KOPT-K1 (cell line): ENCODE results near the gene CXorf49B.
"Not testable (repeated sequence)": the region's sequence is repeated elsewhere in the genome, so short reads cannot be mapped to it uniquely, and the experiment has no call there.

Experiments used
- H3K27ac ChIP-seq: fragments of 200-600 bp; sonication (generic); 2 replicates; pipeline ENCODE4 v1.5.1; 2016; ENCODE audit warnings: antibody characterized with exemption, mild to moderate bottlenecking, low read depth, low read length; ENCODE audit not compliant: poor library complexity, severe bottlenecking
- H3K36me3 ChIP-seq: fragments of 200-600 bp; sonication (generic); 2 replicates; pipeline ENCODE4 v1.5.1; 2017; ENCODE audit warnings: antibody characterized with exemption, mild to moderate bottlenecking, low read length, moderate library complexity; ENCODE audit not compliant: insufficient read depth
- H3K9me3 ChIP-seq: fragments of 200-600 bp; sonication (generic); 2 replicates; pipeline ENCODE4 v1.5.1; 2017; ENCODE audit warnings: antibody characterized with exemption, low read length, mild to moderate bottlenecking; ENCODE audit not compliant: insufficient read depth, poor library complexity, severe bottlenecking

Gene CXorf49B

DNA sequence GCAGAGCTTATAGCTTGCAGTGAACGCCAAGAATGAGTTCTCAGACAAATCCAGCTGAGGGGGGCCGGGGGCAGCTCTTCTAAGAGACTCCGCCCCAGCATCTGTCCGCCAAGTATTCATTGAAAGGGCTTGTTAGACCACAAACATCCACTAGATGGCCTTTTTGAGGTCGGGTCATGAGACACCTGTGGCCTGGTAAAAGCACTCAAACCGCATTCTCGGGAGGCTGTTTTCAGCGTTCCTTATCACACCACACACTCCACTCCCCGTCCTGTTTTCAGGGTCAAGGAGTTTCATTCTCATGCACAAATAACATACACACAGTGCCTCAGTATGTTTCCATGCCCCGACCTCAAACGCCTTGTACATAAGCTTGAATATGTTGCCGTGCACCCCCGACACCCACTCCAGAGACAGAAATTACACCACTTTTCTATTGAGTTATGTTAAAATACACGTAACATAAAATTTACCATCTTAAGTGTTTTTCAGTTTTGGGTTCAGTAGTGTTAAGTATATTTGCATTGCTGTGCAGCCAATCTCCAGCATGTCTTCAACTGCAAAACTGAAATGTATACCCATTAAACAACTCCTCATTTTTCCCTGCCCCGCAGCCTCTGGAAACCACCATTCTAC lies 21.3 kb downstream of the CXorf49B start:
- H3K36me3 ChIP-seq, H3K9me3 ChIP-seq, H3K27ac ChIP-seq: not testable (repeated sequence)

DNA sequence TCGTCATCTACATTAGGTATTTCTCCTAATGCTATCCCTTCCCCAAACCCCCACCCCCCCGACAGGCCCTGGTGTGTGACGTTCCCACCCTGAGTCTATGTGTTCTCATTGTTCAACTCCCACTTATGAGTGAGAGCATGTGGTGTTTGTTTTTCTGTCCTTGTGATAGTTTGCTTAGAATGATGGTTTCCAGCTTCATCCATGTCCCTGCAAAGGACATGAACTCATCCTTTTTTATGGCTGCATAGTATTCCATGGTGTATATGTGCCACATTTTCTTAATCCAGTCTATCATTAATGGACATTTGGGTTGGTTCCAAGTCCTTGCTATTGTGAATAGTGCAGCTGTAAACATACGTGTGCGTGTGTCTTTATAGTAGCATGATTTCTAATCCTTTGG lies 43.3 kb downstream of the CXorf49B start:
- not testable (repeated sequence) for H3K36me3 ChIP-seq, H3K27ac ChIP-seq, H3K9me3 ChIP-seq

DNA sequence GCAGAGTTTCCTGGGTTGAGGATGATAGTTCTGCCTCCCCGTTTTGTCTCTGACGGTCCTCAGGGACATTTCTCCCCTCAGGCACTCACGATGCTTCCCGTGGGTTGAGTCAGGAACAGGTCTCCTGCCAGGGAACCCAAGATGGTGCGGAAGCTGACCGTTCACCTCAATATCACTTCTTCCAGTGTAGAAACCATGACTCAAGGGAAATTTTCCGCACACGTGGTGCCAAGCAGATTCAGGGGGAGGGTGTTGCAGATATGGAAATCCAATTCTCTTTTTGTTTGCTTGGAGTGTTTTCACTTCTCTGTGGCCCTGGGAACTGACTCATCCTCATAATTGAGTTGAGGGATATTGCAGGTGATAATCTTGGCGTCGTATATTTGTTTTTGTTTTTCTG lies 46.7 kb downstream of the CXorf49B start:
- Histone ChIP-seq H3K9me3 (no peaks in the 10 kb centered on the region), H3K27ac (no peak overlapping the region), H3K36me3 (no peaks in the 10 kb centered on the region)

DNA sequence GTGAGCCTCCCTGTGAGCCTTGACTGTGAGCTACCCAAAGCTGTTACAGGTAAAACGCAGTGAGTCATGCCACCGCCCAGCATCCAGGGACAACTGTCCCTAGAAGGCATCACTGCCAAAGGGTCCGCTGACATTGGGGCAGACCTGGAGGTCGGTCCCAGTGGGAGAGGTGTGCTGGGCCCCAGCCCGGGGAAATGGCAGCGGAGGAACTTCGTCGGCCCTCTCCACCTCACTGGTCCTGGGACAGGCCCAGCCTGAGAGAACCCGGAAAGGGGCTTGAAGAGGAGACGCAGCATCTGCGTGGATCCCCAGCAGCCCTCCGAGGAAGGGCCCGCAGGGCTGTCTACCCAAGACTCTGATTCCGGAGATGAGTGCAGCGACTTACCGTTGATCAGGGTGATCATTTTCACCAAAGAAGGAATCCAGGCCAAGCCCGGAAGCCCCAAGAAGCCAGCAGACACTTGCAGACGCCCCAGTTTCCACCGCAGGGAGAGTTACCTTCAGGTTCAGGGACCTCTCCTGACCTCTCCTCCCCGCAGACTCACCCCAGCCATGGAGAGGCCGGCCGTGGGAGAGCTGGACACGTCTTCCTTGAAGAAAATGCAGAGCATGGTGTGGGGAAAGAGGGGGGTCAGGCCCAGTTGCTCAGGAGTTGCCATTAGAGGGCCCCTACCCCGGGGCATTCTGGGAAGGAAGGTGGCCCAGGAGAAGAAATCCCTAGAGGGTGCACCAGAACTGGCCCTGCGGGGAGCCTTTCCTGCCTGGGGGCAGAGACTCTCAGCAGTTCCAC lies 51.2 kb downstream of the CXorf49B start:
- Histone ChIP-seq H3K27ac (no peak overlapping the region), H3K9me3 (no peaks in the 10 kb centered on the region), H3K36me3 (no peaks in the 10 kb centered on the region)

DNA sequence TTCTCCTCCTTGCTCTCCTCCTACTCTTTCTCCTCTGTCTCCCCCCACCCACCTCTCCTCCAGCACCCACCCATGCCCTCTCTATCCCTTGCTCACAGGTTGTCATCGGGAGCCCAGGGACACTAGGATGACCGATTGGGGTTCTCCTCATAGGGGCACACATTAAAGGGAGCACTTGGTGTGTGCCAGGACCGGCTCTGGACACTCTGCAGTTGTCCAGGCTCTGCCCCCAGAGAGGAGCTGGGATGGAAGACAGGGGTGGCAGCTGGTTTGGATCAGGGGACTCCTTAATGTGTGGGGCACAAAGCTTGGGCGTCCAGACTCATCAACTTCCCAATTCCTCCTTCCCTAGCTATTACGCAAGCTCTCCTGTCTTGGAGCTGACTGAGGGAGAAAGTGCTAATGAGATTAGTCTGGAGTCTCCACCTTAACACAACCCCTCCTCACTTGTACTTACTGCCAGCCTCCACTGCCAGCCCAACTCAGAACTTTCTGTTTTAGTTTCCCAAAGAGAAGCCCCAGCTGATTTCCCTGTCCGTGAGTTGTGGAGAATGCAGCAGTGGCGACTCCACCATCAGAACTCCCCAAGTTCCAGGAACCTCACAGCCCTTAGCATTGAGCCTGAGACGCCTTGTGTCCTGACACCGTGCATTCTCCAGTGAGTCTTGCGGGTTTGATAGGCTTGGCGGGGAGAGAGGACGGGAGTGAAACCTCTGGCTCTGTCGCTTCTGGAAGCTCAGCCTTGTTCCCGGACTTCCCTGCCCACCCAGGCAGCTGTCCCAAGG lies 52.2 kb downstream of the CXorf49B start:
- H3K27ac ChIP-seq: no peak overlapping the region
- no peaks in the 10 kb centered on the region for H3K36me3 ChIP-seq
- no peaks in the 10 kb centered on the region for H3K9me3 ChIP-seq

DNA sequence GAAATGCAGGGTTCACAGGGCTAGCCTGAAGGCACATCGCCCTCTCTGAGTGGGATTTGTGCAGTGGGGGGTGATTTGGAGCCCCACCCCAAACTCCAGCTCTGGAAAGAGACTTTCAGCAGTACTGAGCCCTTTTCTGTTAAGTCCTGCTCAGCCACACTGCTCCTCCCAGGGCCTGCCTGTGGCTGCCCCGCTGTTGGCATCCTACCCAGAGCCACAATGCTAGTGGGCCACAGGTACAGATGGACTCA lies 52.7 kb downstream of the CXorf49B start:
- Histone ChIP-seq H3K36me3 (no peaks in the 10 kb centered on the region), H3K9me3 (no peaks in the 10 kb centered on the region)

More for the DNA sequence above, 52.7 kb downstream of the CXorf49B start:
- no peak overlapping the region for H3K27ac ChIP-seq
